Esophagus muscularis mucosa (tissue), 4 donors: Measurements from ENCODE around the gene PIP4K2A. TPM values are rescaled to one million over a fixed set of nuclear protein-coding genes. Genes with fewer than 3 reads are reported as not detected.
"Not testable (repeated sequence)": the region's sequence is repeated elsewhere in the genome, so short reads cannot be mapped to it uniquely, and the experiment has no call there.

Experiments used
- DNase-seq: peaks from one replicate; pipeline ENCODE4 v3.0.0-alpha.2; 2017; ENCODE audit errors: extremely low spot score
- H3K27ac ChIP-seq, 4 donors: fragments of 200-600 bp; sonication (generic); replicated peaks in 1 of 4; 1 replicate in 3 of 4; 2 replicates in 1 of 4; pipeline ENCODE4 v1.5.1; 2016 to 2019; ENCODE audit warnings: mild to moderate bottlenecking in 1 of 4
- H3K27me3 ChIP-seq, 4 donors: fragments of 200-600 bp; sonication (generic); one replicate each; pipeline versions ENCODE4 v1.5.1 to v1.6.0; 2016 to 2019
- H3K36me3 ChIP-seq, 4 donors: fragments of 200-600 bp; sonication (generic); one replicate each; pipeline ENCODE4 v1.5.1; 2016 to 2019
- H3K4me1 ChIP-seq, 4 donors: fragments of 200-600 bp; sonication (generic); one replicate each; pipeline ENCODE4 v1.5.1; 2016 to 2019
- H3K4me3 ChIP-seq, 4 donors: fragments of 200-600 bp; sonication (generic); 1 replicate in 2 of 4; 2 replicates in 2 of 4; pipeline ENCODE4 v1.5.1; 2016 to 2019; ENCODE audit warnings: mild to moderate bottlenecking in 4 of 4, moderate library complexity in 1 of 4
- H3K9me3 ChIP-seq, 4 donors: fragments of 200-600 bp; sonication (generic); 1 replicate in 3 of 4; 2 replicates in 1 of 4; pipeline ENCODE4 v1.5.1; 2016 to 2019
- EP300 ChIP-seq: sonication (generic); formaldehyde crosslinking; IDR thresholded peaks from one replicate; pipeline ENCODE4 v1.6.1; 2017; ENCODE audit warnings: antibody characterized with exemption
- POLR2A ChIP-seq: fragments of 450-650 bp; IDR thresholded peaks from one replicate; pipeline ENCODE4 v1.6.1; 2017; ENCODE audit warnings: antibody characterized with exemption, moderate library complexity, mild to moderate bottlenecking, low read depth
- POLR2AphosphoS5 ChIP-seq, 2 donors: sonication (generic); formaldehyde crosslinking; IDR thresholded peaks; one replicate each; pipeline ENCODE4 v1.6.1; 2017; ENCODE audit warnings: antibody characterized with exemption in 2 of 2
- WGBS: methylation state at CpG from one replicate; pipeline ENCODE4 v1.1.5; 2018; 5-methylcytosine and 5-hydroxymethylcytosine counted together
- intact Hi-C: fragments of 100-400 bp; cut with DNase I; formaldehyde crosslinking; loops from one replicate; pipeline ENCODE4 v1.15.1; 2023
- total RNA-seq, 4 donors: library from RNA; depleted of rRNA; stranded (reverse); fragments of >200 nt; gene quantifications; one replicate each; pipeline versions ENCODE4 v1.1.0 to v1.2.1, GENCODE V29; 2016
- TF ChIP-seq, protein P1 (sequence below), 3 experiments: fragments of 200-600 bp in 2 of 3; fragments of 450-650 bp in 1 of 3; sonication (generic) in 2 of 3; IDR thresholded peaks; one replicate each; pipeline ENCODE4 v1.5.1; 2017 to 2019; ENCODE audit warnings: antibody characterized with exemption in 3 of 3, mild to moderate bottlenecking in 2 of 3, moderate library complexity in 1 of 3

Gene PIP4K2A
- total RNA-seq, 4 donors from 2014 or later = 26.2 to 34.3 (median 32.5) TPM

DNA sequence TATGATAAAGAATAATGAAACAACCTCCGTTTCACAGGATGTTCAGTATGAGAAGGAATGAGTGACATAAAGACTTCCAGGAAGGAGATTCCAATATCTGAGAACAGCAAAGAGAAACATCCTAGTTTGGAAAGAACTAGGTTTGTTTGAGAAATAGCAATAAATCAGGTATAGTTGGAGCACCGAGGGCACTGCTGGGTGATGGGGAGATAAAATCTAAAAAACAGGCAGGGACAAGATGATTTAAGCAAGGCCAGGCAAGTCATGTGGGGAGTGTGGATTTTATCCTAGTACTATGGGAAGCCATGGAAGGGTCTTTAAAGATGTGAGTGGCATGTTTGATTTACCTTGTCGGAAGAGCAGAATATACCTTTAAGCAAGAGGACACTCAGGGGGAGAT, 199.4 kb downstream of the PIP4K2A start:
- Histone ChIP-seq H3K4me1 (no peaks in the 10 kb centered on the region), H3K27ac (no peak overlapping the region), H3K9me3 (peaks cover 0 to 3% (median 0%) of the 10 kb centered on the region in 4 donors), H3K27me3 (peaks cover 0 to 13% (median 0%) of the 10 kb centered on the region in 4 donors), H3K4me3 (no peak overlapping the region), H3K36me3 (no peaks in the 10 kb centered on the region)
- no peak for TF ChIP-seq POLR2A
- TF ChIP-seq, protein P1, sequence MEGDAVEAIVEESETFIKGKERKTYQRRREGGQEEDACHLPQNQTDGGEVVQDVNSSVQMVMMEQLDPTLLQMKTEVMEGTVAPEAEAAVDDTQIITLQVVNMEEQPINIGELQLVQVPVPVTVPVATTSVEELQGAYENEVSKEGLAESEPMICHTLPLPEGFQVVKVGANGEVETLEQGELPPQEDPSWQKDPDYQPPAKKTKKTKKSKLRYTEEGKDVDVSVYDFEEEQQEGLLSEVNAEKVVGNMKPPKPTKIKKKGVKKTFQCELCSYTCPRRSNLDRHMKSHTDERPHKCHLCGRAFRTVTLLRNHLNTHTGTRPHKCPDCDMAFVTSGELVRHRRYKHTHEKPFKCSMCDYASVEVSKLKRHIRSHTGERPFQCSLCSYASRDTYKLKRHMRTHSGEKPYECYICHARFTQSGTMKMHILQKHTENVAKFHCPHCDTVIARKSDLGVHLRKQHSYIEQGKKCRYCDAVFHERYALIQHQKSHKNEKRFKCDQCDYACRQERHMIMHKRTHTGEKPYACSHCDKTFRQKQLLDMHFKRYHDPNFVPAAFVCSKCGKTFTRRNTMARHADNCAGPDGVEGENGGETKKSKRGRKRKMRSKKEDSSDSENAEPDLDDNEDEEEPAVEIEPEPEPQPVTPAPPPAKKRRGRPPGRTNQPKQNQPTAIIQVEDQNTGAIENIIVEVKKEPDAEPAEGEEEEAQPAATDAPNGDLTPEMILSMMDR (IDR thresholded peaks at IDR 0.05) = no peak
- no peak for TF ChIP-seq EP300
- no peak for TF ChIP-seq POLR2AphosphoS5 (IDR thresholded peaks at IDR 0.05)
- intact Hi-C loops = no loop called here
- DNase-seq = no peak
- 88% methylated on average over 3 of the region's 3 CpGs for WGBS

- WGBS = 90% methylated on average over 3 of the region's 3 CpGs
- H3K4me3 ChIP-seq, H3K27ac ChIP-seq, H3K4me1 ChIP-seq, H3K36me3 ChIP-seq, intact Hi-C loops, DNase-seq, H3K9me3 ChIP-seq: not testable (repeated sequence)
- peaks cover 0 to 13% (median 0%) of the 10 kb centered on the region in 4 donors for H3K27me3 ChIP-seq
These were observed 200.0 kb downstream of the PIP4K2A start for GRCh38 chr10:22514414-22514758.

- DNase-seq, H3K36me3 ChIP-seq, intact Hi-C loops, H3K4me3 ChIP-seq, H3K4me1 ChIP-seq, H3K27ac ChIP-seq, H3K9me3 ChIP-seq: not testable (repeated sequence)
- WGBS = 87% methylated on average over 8 of the region's 19 CpGs
- peaks cover 0 to 13% (median 0%) of the 10 kb centered on the region in 4 donors for H3K27me3 ChIP-seq
These were observed 200.6 kb downstream of the PIP4K2A start for GRCh38 chr10:22513483-22514413.

DNA sequence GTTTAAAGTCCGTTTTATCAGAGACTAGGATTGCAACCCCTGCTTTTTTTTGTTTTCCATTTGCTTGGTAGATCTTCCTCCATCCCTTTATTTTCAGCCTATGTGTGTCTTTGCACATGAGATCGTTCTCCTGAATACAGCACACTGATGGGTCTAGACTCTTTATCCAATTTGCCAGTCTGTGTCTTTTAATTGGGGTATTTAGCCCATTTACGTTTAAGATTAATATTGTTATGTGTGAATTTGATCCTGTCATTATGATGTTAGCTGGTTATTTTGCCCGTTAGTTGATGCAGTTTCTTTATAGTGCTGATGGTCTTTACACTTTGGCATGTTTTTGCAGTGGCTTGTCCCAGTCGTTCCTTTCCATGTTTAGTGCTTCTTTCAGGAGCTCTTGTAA, 202.4 kb downstream of the PIP4K2A start:
- DNase-seq, H3K36me3 ChIP-seq, H3K4me1 ChIP-seq, H3K4me3 ChIP-seq, H3K27ac ChIP-seq, H3K9me3 ChIP-seq, intact Hi-C loops: not testable (repeated sequence)
- H3K27me3 ChIP-seq = peaks cover 0 to 13% (median 0%) of the 10 kb centered on the region in 4 donors
- 90% methylated on average over 5 of the region's 5 CpGs for WGBS

GRCh38 chr10:22508214-22508613, 206.2 kb downstream of the PIP4K2A start:
- 100% methylated on average over 2 of the region's 2 CpGs for WGBS
- H3K36me3 ChIP-seq, H3K9me3 ChIP-seq, H3K4me1 ChIP-seq, H3K27me3 ChIP-seq, H3K27ac ChIP-seq, DNase-seq, H3K4me3 ChIP-seq, intact Hi-C loops: not testable (repeated sequence)

DNA sequence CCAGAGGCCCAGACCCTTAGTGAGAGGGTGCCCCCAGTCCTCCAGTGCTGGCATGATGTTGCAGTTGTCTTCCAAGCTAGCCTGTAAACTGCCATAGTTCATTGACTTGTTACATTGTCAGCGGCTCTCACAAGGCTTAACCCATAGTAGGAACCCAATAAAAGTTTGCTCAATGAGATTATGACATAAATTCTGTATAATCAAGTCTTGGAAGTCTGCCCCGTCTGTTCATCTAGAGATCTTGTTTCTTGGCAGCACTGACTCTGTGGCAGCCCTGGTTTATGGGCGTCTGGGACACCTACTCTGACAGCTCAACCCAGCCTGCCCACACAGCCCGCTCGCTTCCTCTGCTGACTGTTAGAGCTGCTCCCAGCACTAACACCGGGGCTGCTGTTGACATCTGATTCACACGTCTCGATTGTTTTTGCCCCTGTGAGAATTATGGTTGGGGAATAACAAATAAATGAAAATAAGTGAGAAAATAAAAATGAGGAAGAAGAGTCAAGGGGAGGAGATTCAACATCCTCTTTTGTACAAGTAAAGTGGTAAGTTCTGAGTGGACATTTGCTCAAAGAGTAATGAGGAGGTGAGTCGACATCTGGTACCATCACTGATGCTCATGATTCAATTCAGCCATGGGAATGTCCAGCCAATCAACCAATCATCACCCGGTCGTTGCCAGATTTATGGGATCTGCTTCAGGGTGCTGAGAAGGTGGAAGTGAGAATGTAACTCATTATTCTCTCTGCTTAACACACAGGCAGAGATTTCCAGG, 208.3 kb downstream of the PIP4K2A start:
- TF ChIP-seq, protein P1 (IDR thresholded peaks at IDR 0.05) = no peak
- TF ChIP-seq EP300 (no peak), POLR2A (no peak), POLR2AphosphoS5 (IDR thresholded peaks at IDR 0.05) (no peak)
- no peak for DNase-seq
- 63% methylated on average over 11 of the region's 11 CpGs for WGBS
- no peaks in the 10 kb centered on the region for H3K36me3 ChIP-seq
- peaks cover 0 to 5% (median 3%) of the 10 kb centered on the region in 4 donors for H3K4me1 ChIP-seq
- H3K27ac ChIP-seq = no peak overlapping the region
- H3K9me3 ChIP-seq = no peaks in the 10 kb centered on the region
- H3K27me3 ChIP-seq = no peaks in the 10 kb centered on the region
- intact Hi-C loops = no loop called here
- H3K4me3 ChIP-seq = no peak overlapping the region
